GM19372 (cell line): Measurements from ENCODE around the gene TMEM61.
"Not testable (repeated sequence)": the region's sequence is repeated elsewhere in the genome, so short reads cannot be mapped to it uniquely, and the experiment has no call there.

Source experiments
- ATAC-seq: cut with Tn5 transposase; IDR thresholded peaks from one replicate; pipeline ENCODE4 v1.9.1; 2021; ENCODE audit warnings: mild to moderate bottlenecking, low read depth, moderate library complexity; ENCODE audit not compliant: unreplicated experiment

Gene TMEM61

GRCh38 chr1:54998677-54999076, 18.2 kb downstream of the TMEM61 start, which contains the start of gene BSND:
Gene BSND (plus strand): TSS chr1:54998933. CDS start chr1:54999187, 254 bp downstream.
- peak; percentile 52 for ATAC-seq

GRCh38 chr1:55000110-55001085, 20.0 kb downstream of the TMEM61 start:
- no peak for ATAC-seq

- no peak for ATAC-seq
These were observed 20.9 kb downstream of the TMEM61 start for GRCh38 chr1:55001311-55001710.

GRCh38 chr1:55002686-55003085, 22.3 kb downstream of the TMEM61 start:
- no peak for ATAC-seq

GRCh38 chr1:55005351-55006140, 25.1 kb downstream of the TMEM61 start:
- no peak for ATAC-seq

- no peak for ATAC-seq
These were observed 26.5 kb downstream of the TMEM61 start for GRCh38 chr1:55006931-55007330.

- no peak for ATAC-seq
These were observed 27.2 kb downstream of the TMEM61 start for GRCh38 chr1:55007625-55008024.

- no peak for ATAC-seq
These were observed 29.9 kb downstream of the TMEM61 start for GRCh38 chr1:55010194-55010886.

- ATAC-seq, result no peak
These were observed 30.4 kb downstream of the TMEM61 start for GRCh38 chr1:55010887-55011217.

GRCh38 chr1:55012661-55013060, 32.2 kb downstream of the TMEM61 start:
- ATAC-seq, result no peak

- ATAC-seq, result no peak
These were observed 34.7 kb downstream of the TMEM61 start for GRCh38 chr1:55015123-55015522.

- no peak for ATAC-seq
These were observed 35.5 kb downstream of the TMEM61 start for GRCh38 chr1:55015731-55016620.

GRCh38 chr1:55018395-55018794, 38.0 kb downstream of the TMEM61 start:
- ATAC-seq, result no peak

- peak; percentile 88 for ATAC-seq
These were observed 41.6 kb downstream of the TMEM61 start for GRCh38 chr1:55021942-55022546.

GRCh38 chr1:55024163-55024562, 43.7 kb downstream of the TMEM61 start:
- not testable (repeated sequence) for ATAC-seq

GRCh38 chr1:55026682-55027081, 46.3 kb downstream of the TMEM61 start:
- not testable (repeated sequence) for ATAC-seq

GRCh38 chr1:55031098-55031497, 50.7 kb downstream of the TMEM61 start:
- ATAC-seq, result not testable (repeated sequence)

- no peak for ATAC-seq
These were observed 52.8 kb downstream of the TMEM61 start for GRCh38 chr1:55033265-55033614.

GRCh38 chr1:55034476-55035133, 54.2 kb downstream of the TMEM61 start:
- no peak for ATAC-seq
